Stimulated activated CD8-positive, alpha-beta memory T cell treated with anti-CD3 and anti-CD28 coated beads, Interleukin-15, amount 100 ng/mL, for 24 hours (primary cell): Measurements from ENCODE around the gene PEAK1.
"Not testable (repeated sequence)": the region's sequence is repeated elsewhere in the genome, so short reads cannot be mapped to it uniquely, and the experiment has no call there.

Experiments
- DNase-seq: peaks from one replicate; pipeline ENCODE4 v3.0.0-alpha.2; 2020; ENCODE audit warnings: low read depth

PEAK1 gene

GRCh38 chr15:77178411-77178810 is 241.5 kb downstream of the PEAK1 start:
- no peak for DNase-seq

GRCh38 chr15:77176148-77176547 is 243.8 kb downstream of the PEAK1 start:
- DNase-seq = not testable (repeated sequence)

GRCh38 chr15:77173487-77173886 is 246.4 kb downstream of the PEAK1 start:
- no peak for DNase-seq

GRCh38 chr15:77171221-77171967 is 248.5 kb downstream of the PEAK1 start:
- DNase-seq = no peak

GRCh38 chr15:77168616-77169015 is 251.3 kb downstream of the PEAK1 start:
- no peak for DNase-seq

GRCh38 chr15:77168141-77168540 is 251.8 kb downstream of the PEAK1 start:
- DNase-seq = no peak

GRCh38 chr15:77167406-77167805 is 252.5 kb downstream of the PEAK1 start:
- DNase-seq = no peak

- DNase-seq = no peak
These were observed 256.0 kb downstream of the PEAK1 start for GRCh38 chr15:77163781-77164384.

GRCh38 chr15:77162872-77163633 is 256.9 kb downstream of the PEAK1 start:
- DNase-seq = no peak

GRCh38 chr15:77160562-77161478 is 259.1 kb downstream of the PEAK1 start:
- no peak for DNase-seq

- DNase-seq = not testable (repeated sequence)
These were observed 263.9 kb downstream of the PEAK1 start for GRCh38 chr15:77156000-77156399.

GRCh38 chr15:77148191-77148590 is 271.7 kb downstream of the PEAK1 start:
- no peak for DNase-seq

- no peak for DNase-seq
These were observed 274.5 kb downstream of the PEAK1 start for GRCh38 chr15:77145370-77145769.

- DNase-seq = no peak
These were observed 275.3 kb downstream of the PEAK1 start for GRCh38 chr15:77144492-77145070.

- no peak for DNase-seq
These were observed 275.9 kb downstream of the PEAK1 start for GRCh38 chr15:77144026-77144425.

GRCh38 chr15:77143616-77144015 is 276.3 kb downstream of the PEAK1 start:
- no peak for DNase-seq

GRCh38 chr15:77143191-77143590 is 276.7 kb downstream of the PEAK1 start:
- no peak for DNase-seq

GRCh38 chr15:77140220-77140619 is 279.7 kb downstream of the PEAK1 start:
- DNase-seq = no peak

GRCh38 chr15:77139312-77139711 is 280.6 kb downstream of the PEAK1 start:
- DNase-seq = no peak

- DNase-seq = no peak
These were observed 281.8 kb downstream of the PEAK1 start for GRCh38 chr15:77138167-77138522.

- DNase-seq = no peak
These were observed 284.7 kb downstream of the PEAK1 start for GRCh38 chr15:77135181-77135580.
